Stimulated activated CD4-positive, alpha-beta T cell treated with anti-CD3 and anti-CD28 coated beads, Interleukin-12 subunit alpha, Interleukin-12 subunit beta, amount 100 ng/mL, for 24 hours (primary cell): Measurements from ENCODE around the gene NMNAT3.
"Not testable (repeated sequence)": the region's sequence is repeated elsewhere in the genome, so short reads cannot be mapped to it uniquely, and the experiment has no call there.

Experiments used
- DNase-seq, 2 experiments: peaks; one replicate each; pipeline ENCODE4 v3.0.0-alpha.2; 2020; ENCODE audit warnings: low read depth in 2 of 2

Gene NMNAT3

GRCh38 chr3:139636511-139636910 is 41.3 kb downstream of the NMNAT3 start:
- no peak for DNase-seq

- DNase-seq, result no peak
Observed at GRCh38 chr3:139634111-139634635, 43.6 kb downstream of the NMNAT3 start.

- no peak for DNase-seq
Observed at GRCh38 chr3:139633511-139633910, 44.3 kb downstream of the NMNAT3 start.

- no peak for DNase-seq
Observed at GRCh38 chr3:139630542-139630941, 47.2 kb downstream of the NMNAT3 start.

GRCh38 chr3:139629033-139629432 is 48.7 kb downstream of the NMNAT3 start:
- DNase-seq, result no peak

- DNase-seq, result no peak
Observed at GRCh38 chr3:139627759-139628158, 50.0 kb downstream of the NMNAT3 start.

- no peak for DNase-seq
Observed at GRCh38 chr3:139620438-139620837, 57.3 kb downstream of the NMNAT3 start.

GRCh38 chr3:139619484-139619883 is 58.3 kb downstream of the NMNAT3 start:
- DNase-seq, result no peak

GRCh38 chr3:139617672-139618268 is 60.0 kb downstream of the NMNAT3 start:
- DNase-seq, result no peak

- DNase-seq, result no peak
Observed at GRCh38 chr3:139611528-139611927, 66.2 kb downstream of the NMNAT3 start.

GRCh38 chr3:139610886-139611285 is 66.9 kb downstream of the NMNAT3 start:
- DNase-seq, result no peak

- DNase-seq, result no peak
Observed at GRCh38 chr3:139608924-139609323, 68.8 kb downstream of the NMNAT3 start.

GRCh38 chr3:139608108-139608380 is 69.7 kb downstream of the NMNAT3 start:
- no peak for DNase-seq

GRCh38 chr3:139607257-139608107 is 70.3 kb downstream of the NMNAT3 start:
- no peak for DNase-seq

- DNase-seq, result no peak
Observed at GRCh38 chr3:139602003-139602402, 75.8 kb downstream of the NMNAT3 start.

GRCh38 chr3:139601191-139601961 is 76.4 kb downstream of the NMNAT3 start:
- DNase-seq, result no peak

GRCh38 chr3:139597947-139598346 is 79.8 kb downstream of the NMNAT3 start:
- DNase-seq, result no peak

- not testable (repeated sequence) for DNase-seq
Observed at GRCh38 chr3:139591186-139591585, 86.6 kb downstream of the NMNAT3 start.

GRCh38 chr3:139588450-139588849 is 89.3 kb downstream of the NMNAT3 start:
- no peak for DNase-seq

- no peak for DNase-seq
Observed at GRCh38 chr3:139587797-139588196, 90.0 kb downstream of the NMNAT3 start.

- DNase-seq, result no peak
Observed at GRCh38 chr3:139586420-139587017, 91.3 kb downstream of the NMNAT3 start.

GRCh38 chr3:139585820-139586219 is 92.0 kb downstream of the NMNAT3 start:
- no peak for DNase-seq
